GM18507 (cell line): ENCODE data around the gene RNF148.

Source experiments
- DNase-seq: peaks from one replicate; pipeline ENCODE4 v3.0.0; 2011; ENCODE audit warnings: low read depth; ENCODE audit not compliant: insufficient read length; ENCODE audit errors: extremely low spot score
- FAIRE-seq: peaks from 2 replicates; lab custom pipeline; 2011; peaks lifted over from hg19 to GRCh38; lab: Jason Lieb, UNC

Gene RNF148

DNA sequence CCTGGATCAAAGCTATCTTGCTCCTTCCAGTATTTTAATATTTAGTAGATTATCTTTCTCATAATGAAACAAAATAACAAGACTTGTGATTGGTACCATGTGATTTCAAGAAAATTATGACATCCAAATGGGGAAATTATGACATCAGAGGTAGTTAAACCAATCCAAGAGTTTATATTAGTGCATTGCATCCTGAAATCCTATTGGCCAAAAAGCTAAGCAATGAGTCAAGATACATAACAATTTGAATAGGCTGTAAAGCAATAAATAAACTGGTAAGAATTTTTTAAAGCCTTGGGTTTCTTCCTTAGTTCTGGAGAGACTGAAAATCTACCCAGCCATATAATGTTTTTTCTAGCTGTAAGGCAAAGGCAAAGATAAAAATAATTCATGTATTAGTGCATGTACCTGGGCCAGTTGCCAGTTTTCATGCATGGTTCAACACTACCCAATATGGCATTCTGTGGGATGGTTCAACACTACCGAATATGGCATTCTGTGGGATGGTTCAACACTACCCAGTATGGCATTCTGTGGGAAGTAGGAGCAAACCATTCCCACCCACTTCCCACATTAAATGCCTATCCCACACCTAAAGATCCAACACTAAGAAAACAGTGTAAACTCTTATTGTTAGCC is at the start of gene RNF148:
Gene RNF148 (minus strand): TSS at position 51 of the 639 bp plus-strand sequence. CDS start 172 bp downstream, outside the sequence.
- DNase-seq = no peak
- no peak for FAIRE-seq

DNA sequence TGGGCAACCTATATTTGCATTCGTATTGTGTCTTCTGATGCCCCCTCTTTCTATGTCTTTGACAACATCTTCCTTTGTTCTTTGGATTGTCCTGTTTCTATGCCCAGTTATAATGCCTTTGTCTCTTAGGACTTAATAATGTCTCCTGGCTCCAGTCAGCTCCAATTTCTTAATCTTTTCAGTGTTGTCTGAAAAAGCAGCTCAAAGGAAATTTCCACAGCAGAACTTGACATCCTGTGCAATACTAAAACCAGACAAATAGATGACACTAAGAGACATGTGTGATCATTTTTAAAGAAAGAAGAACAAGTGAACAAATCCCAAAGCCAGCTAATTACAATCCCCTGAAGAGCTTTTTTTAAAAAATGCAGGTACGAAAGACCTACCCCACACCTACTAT is 47.7 kb upstream of the RNF148 start:
- FAIRE-seq = no peak
- no peak for DNase-seq

DNA sequence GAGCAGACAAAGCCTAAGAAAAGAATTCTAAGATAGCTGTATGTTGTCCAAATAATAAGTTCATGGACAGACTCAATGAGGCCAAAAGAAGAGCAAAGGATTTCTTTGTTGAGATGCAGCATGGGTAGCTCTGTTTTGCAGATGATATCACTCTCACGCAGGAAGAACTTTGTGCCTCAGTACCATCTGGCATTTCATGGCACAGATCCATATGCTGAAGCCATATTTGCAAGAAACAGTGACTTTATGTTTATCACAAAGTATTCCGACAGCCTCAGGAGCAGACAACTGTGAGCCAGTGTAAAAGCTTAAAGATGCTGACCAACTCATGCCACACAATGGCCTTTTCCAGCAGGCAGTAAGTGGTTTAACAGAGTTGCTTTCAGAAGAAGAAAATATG is 45.5 kb upstream of the RNF148 start:
- DNase-seq (no peak), FAIRE-seq (no peak)

- FAIRE-seq (no peak), DNase-seq (no peak)
These were observed 44.2 kb upstream of the RNF148 start for GRCh38 chr7:122746948-122747347.

GRCh38 chr7:122743211-122743610 is 40.5 kb upstream of the RNF148 start:
- no peak for FAIRE-seq
- DNase-seq = no peak

- no peak for DNase-seq
- no peak for FAIRE-seq
These were observed 36.2 kb upstream of the RNF148 start for GRCh38 chr7:122738947-122739346.

DNA sequence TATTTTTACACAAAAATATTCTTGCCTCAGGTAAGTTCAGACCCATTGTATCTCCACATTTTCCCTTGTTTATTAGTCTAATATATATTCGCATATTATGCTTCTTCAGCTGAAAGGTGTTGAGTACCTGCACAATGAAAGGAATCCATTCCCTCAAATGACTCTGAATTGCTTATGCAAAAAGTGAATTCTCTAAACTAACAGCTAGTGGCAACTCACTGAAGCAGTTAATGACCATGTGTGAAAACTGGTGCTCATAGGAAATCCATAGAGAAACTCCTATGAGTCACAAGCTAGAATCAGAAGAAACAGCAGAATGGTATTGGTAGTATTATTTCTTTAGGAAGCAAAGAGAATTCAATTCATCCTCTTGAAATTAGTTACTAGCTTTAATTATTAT is 33.5 kb upstream of the RNF148 start:
- FAIRE-seq (no peak), DNase-seq (no peak)

DNA sequence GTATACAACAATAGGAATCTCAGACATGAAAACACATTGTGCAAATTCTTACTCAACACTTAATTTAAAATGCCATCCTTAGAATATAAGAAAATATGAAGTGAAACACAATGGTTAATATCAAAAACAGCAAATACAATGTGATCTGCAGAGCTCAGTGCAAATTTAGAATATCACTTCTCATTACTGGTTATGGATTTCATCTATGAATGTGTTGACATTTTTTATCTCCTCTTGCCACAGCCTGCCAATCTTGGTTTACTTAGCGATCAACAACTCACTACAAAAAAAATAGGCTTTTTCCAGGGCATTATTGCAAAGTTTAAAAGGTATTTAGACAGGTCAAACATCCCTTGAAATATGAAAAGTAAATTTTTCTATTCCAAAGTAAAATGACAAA is 25.0 kb upstream of the RNF148 start:
- DNase-seq (no peak), FAIRE-seq (no peak)

- DNase-seq (no peak), FAIRE-seq (no peak)
These were observed 24.6 kb upstream of the RNF148 start for GRCh38 chr7:122727354-122727753.

GRCh38 chr7:122726881-122727280 is 24.2 kb upstream of the RNF148 start:
- FAIRE-seq = no peak
- no peak for DNase-seq

DNA sequence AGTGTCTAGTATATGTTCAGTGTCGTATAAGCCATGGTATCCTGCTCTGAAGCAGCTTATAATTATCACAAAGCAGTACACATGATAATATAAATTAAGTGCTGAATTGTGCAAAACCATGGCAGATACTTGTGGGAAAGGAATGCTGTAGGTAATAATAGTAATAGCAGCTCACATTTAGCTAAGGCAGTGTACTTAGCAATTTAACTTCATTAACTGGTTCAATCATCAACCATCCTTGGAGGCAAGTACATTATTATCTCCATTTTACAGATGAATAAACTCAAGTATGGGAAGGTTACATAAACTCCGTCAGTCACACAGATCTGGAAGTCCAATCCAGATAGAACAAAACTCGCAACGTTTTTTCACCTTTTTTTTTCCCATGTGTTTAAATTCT is 21.6 kb upstream of the RNF148 start:
- DNase-seq (no peak), FAIRE-seq (no peak)

- FAIRE-seq (no peak), DNase-seq (no peak)
These were observed 16.4 kb upstream of the RNF148 start for GRCh38 chr7:122719010-122719578.

- DNase-seq (no peak), FAIRE-seq (no peak)
These were observed 14.8 kb upstream of the RNF148 start for GRCh38 chr7:122717356-122718089.

GRCh38 chr7:122715183-122715582 is 12.5 kb upstream of the RNF148 start:
- no peak for FAIRE-seq
- DNase-seq = no peak

GRCh38 chr7:122710916-122711315 is 8.2 kb upstream of the RNF148 start:
- DNase-seq (no peak), FAIRE-seq (no peak)

DNA sequence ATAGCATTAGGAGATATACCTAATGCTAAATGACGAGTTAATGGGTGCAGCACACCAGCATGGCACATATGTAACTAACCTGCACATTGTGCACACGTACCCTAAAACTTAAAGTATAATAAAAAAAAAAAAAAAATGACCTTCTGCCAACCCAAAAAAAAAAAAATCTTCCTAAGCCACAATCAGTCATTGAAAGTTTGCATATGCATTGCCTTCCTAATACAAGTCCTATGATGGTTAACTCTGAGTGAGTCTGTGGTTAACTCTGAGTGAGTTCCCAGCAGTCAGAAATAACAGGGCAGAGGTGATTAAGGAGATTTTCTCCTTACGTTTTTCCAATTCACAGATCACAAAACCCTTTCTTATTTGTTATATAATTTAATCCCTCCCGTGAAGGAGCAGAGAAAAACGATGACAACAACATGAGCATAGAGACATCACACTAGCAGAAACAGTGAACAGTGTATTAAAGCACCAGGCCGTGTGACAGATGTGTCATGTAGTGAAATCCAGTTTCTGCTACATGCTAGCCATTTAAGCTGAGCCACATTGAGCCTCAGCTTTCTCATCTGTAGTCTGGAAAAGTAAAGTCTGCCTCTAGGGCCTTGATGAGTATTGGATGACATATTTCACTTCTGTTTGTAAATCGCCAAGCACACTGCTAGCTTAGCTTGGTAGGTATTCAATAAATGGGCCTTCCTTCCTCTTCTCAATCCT is 7.4 kb upstream of the RNF148 start:
- DNase-seq (no peak), FAIRE-seq (no peak)

GRCh38 chr7:122706836-122707235 is 4.1 kb upstream of the RNF148 start:
- no peak for FAIRE-seq
- no peak for DNase-seq

DNA sequence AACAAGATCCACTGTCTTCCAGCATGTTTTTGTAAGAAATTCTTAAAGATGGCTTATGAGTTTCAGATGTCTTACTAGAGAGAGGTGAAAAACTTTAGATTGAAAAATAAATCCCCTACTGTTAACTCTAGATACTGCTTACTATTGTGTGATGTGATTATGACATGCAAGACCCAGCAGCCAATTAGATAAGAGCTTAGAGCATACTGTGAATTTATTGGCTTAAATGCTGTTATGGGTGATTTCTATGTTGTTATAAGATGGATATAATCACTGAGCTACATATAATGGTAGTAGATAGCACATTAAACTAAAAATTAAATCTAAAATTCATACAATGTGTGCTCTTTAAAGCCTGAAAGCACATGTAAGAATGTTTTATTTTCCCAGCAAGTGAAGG is 3.7 kb downstream of the RNF148 start, which contains the start of gene RNF133:
Gene RNF133 (minus strand): TSS at position 101 of the 400 bp plus-strand sequence. CDS start 199 bp downstream, outside the sequence.
- DNase-seq (no peak), FAIRE-seq (no peak)

- FAIRE-seq (no peak), DNase-seq (no peak)
These were observed 6.9 kb downstream of the RNF148 start for GRCh38 chr7:122695816-122696215.

DNA sequence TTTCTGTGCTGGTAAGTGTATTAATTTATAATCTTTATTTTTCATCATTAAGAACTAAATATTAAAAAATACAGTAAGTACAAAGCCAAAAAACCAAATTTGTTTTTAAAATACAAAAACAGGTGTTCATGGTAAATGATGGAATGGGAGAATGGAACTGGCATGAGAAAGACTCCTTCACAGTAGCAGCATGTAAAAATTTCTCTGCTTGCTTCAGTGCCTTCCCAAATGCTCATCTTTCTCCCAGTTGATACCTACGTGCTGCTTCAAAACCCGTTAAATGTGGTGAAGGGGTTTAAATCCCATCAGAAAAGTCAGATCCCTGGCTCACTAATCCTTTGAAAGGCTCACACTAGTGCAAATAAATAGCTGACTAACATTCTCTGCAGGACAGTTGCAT is 8.0 kb downstream of the RNF148 start:
- no peak for DNase-seq
- FAIRE-seq = no peak
